Measurements from ENCODE around the gene CAMK2G. TPM values are rescaled to one million over a fixed set of nuclear protein-coding genes. Genes with fewer than 3 reads are reported as not detected.

The CAMK2G gene
- total RNA-seq, 3 donors from 2014 or later: 22.6 to 28.0 (median 27.2) TPM

DNA sequence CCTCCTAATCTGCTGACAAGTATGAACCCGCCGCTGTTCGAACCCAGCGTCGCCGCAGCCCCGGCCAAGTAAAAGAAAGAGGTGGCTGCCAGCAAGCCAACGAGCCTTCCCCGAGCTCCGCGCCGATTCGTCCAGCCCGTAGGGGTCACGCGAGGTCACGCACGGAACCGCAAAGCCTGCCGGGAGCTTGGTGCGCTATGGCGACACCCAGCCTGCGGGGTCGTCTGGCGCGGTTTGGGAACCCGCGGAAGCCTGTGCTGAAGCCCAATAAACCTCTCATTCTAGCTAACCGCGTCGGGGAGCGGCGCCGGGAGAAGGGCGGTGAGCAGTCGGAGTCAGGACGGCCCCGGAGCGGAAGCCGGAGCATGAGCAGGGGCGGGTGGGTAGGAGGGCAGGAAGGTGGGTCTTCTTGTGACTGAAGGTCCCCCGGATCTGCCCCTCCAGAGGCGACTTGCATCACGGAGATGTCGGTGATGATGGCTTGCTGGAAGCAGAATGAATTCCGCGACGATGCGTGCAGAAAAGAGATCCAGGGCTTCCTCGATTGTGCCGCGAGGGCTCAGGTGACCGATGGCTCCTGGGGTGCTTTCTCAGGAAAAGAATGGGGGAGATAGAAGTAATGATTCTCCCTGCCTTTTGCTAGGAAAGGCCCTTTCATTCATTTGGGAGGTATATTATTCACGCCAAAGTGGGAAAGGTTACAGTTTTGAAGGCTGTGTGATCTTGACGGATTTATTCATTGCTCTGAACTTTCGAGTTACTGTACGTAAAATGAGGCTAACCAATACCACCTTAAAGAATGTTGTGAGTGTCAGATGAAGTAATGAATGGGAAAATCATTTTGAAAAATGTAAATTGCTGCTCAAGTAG lies 92.2 kb downstream of the CAMK2G start, which contains the start of gene CHCHD1:
CHCHD1 (plus strand) TSS at position 170 of the 870 bp plus-strand sequence; CDS start at position 198, 28 bp downstream.
- intact Hi-C loops (cut with DNase I; ENCODE audit: low total_unique reads): no loop called here
- Histone ChIP-seq H3K9me3 (no peaks in the 10 kb centered on the region), H3K27me3 (no peaks in the 10 kb centered on the region), H3K4me3 (peak within 1 kb of the TSS; percentile 79 to 88 (median 80)), H3K4me1 (peaks cover 3 to 31% of the 10 kb centered on the region in 2 donors), H3K36me3 (no peaks in the 10 kb centered on the region), H3K27ac (peak within 1 kb of the TSS; percentile 87 to 95)
- TF ChIP-seq, protein P1, sequence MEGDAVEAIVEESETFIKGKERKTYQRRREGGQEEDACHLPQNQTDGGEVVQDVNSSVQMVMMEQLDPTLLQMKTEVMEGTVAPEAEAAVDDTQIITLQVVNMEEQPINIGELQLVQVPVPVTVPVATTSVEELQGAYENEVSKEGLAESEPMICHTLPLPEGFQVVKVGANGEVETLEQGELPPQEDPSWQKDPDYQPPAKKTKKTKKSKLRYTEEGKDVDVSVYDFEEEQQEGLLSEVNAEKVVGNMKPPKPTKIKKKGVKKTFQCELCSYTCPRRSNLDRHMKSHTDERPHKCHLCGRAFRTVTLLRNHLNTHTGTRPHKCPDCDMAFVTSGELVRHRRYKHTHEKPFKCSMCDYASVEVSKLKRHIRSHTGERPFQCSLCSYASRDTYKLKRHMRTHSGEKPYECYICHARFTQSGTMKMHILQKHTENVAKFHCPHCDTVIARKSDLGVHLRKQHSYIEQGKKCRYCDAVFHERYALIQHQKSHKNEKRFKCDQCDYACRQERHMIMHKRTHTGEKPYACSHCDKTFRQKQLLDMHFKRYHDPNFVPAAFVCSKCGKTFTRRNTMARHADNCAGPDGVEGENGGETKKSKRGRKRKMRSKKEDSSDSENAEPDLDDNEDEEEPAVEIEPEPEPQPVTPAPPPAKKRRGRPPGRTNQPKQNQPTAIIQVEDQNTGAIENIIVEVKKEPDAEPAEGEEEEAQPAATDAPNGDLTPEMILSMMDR (IDR thresholded peaks at IDR 0.05): no peak
- peak; percentile 54 to 88 (median 84) for TF ChIP-seq POLR2AphosphoS5 (IDR thresholded peaks at IDR 0.05)
- DNase-seq (ENCODE audit: low spot score in 2 of 2): peak; percentile 80 to 92

DNA sequence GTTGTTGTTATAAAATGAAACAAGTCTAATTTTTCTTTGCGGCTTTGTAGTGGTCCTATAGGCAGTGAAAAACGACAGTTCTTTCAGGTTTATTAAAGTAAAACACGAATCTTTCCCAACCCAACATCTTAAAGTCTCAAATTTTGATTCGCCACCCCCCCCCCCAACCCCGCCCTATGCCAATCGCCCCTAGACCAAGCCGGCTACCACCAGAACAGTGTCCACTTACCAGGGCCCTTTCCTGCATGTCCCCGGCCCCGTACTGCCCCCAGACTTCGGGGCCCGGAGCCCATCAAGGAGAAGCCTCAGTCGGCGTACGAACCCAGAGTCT lies 92.8 kb downstream of the CAMK2G start:
- H3K27ac ChIP-seq: peak overlapping the region; percentile 87 to 95
- intact Hi-C loops (cut with DNase I; ENCODE audit: low total_unique reads): no loop called here
- DNase-seq (ENCODE audit: low spot score in 2 of 2): no peak
- no peaks in the 10 kb centered on the region for H3K9me3 ChIP-seq
- H3K4me3 ChIP-seq: peak overlapping the region; percentile 79 to 88 (median 80)
- TF ChIP-seq POLR2A (IDR thresholded peaks at IDR 0.05) (no peak), POLR2AphosphoS5 (IDR thresholded peaks at IDR 0.05) (no peak)
- TF ChIP-seq, protein P1 (IDR thresholded peaks at IDR 0.05): no peak
- peaks cover 3 to 25% of the 10 kb centered on the region in 2 donors for H3K4me1 ChIP-seq
- H3K36me3 ChIP-seq: no peaks in the 10 kb centered on the region
- no peaks in the 10 kb centered on the region for H3K27me3 ChIP-seq

DNA sequence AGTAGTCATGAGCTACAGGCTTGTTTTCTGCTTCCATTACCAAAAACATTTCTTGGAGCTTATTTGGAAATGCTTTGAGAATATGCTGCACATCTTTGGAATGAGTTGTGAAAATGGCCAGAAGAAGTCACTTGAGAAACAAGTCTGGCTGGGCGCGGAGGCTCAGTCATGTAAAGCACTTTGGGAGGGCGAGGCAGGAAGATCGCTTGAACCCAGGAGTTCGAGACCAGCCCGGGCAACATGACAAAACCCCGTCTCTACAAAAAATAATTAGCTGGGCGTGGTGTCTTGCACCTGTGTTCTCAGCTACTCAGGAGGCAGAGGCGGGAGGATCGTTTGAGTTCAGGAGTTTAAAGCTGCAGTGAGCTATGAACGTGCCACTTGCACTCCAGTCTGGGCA lies 93.4 kb downstream of the CAMK2G start:
- no peaks in the 10 kb centered on the region for H3K27me3 ChIP-seq
- intact Hi-C loops (cut with DNase I; ENCODE audit: low total_unique reads): no loop called here
- H3K36me3 ChIP-seq: no peaks in the 10 kb centered on the region
- H3K9me3 ChIP-seq: no peaks in the 10 kb centered on the region
- peaks cover 3 to 23% of the 10 kb centered on the region in 2 donors for H3K4me1 ChIP-seq
- TF ChIP-seq, protein P1 (IDR thresholded peaks at IDR 0.05): no peak
- no peak for TF ChIP-seq POLR2AphosphoS5 (IDR thresholded peaks at IDR 0.05)
- no peak for TF ChIP-seq POLR2A (IDR thresholded peaks at IDR 0.05)
- no peak for DNase-seq (ENCODE audit: low spot score in 2 of 2)
- peak overlapping the region; percentile 87 to 95 for H3K27ac ChIP-seq
- peak overlapping the region; percentile 79 to 88 (median 80) for H3K4me3 ChIP-seq

DNA sequence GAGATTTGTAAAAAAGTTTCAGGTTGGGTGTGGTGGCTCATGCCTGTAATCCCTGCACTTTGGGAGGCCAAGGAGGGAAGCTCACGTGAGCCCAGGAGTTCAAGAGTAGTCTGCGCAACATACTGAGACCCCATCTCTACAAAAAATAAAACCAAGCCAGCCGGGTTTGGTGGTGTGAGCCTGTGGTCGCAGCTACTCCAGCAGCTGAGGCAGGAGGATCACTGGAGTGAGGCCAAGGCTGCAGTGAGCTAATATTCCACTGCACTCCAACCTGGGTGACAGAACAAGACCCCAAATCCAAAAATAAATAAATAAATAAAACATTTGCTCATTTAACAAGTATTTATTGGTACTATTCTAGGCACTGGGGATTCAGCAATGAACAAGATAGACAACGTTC lies 94.1 kb downstream of the CAMK2G start:
- TF ChIP-seq POLR2AphosphoS5 (IDR thresholded peaks at IDR 0.05): no peak
- H3K9me3 ChIP-seq: no peaks in the 10 kb centered on the region
- H3K4me1 ChIP-seq: peaks cover 3 to 23% of the 10 kb centered on the region in 2 donors
- H3K36me3 ChIP-seq: no peaks in the 10 kb centered on the region
- H3K4me3 ChIP-seq: peak overlapping the region in 1 of 3 donors; percentile 88
- intact Hi-C loops (cut with DNase I; ENCODE audit: low total_unique reads): no loop called here
- no peak overlapping the region for H3K27ac ChIP-seq
- DNase-seq (ENCODE audit: low spot score in 2 of 2): no peak
- H3K27me3 ChIP-seq: no peaks in the 10 kb centered on the region

DNA sequence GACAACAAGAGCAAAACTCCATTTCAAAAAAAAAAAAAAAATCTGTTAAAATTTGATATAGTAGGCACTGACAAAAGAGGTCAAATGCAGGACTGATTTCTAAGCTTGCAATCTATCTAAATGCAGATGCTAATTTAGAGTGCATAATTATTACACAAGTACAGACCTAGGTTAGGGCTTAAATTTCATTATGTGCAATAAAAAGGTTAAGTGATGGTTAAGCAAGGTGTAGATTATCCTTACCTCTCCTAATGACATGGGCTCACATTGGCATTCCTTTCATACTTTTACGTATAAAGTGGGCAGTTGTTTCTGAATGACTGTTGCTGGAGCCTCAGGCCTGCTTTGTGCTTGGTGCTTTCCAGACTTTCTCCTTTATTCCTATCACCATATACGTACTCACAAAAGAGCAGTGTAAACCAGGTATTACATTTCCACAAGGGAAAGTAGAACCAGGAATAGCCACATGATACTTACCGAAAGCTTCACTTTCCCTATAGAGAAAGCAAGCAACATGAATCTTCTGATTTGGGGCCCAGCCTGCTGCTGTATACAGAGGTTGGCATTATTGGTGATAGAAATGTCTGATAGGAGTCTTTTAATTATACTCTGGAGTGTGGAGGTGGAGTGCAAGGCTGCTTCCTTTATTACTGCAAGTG lies 94.7 kb downstream of the CAMK2G start:
- Histone ChIP-seq H3K27me3 (no peaks in the 10 kb centered on the region), H3K4me3 (no peak overlapping the region), H3K27ac (no peak overlapping the region), H3K4me1 (peaks cover 3 to 25% of the 10 kb centered on the region in 2 donors), H3K9me3 (no peaks in the 10 kb centered on the region), H3K36me3 (no peaks in the 10 kb centered on the region)
- intact Hi-C loops (cut with DNase I; ENCODE audit: low total_unique reads): no loop called here
- TF ChIP-seq, protein P1 (IDR thresholded peaks at IDR 0.05): no peak
- no peak for TF ChIP-seq POLR2A (IDR thresholded peaks at IDR 0.05)
- TF ChIP-seq POLR2AphosphoS5 (IDR thresholded peaks at IDR 0.05): no peak
- DNase-seq (ENCODE audit: low spot score in 2 of 2): no peak
